ENCODE data around the gene HNRNPF.

Gene HNRNPF

DNA sequence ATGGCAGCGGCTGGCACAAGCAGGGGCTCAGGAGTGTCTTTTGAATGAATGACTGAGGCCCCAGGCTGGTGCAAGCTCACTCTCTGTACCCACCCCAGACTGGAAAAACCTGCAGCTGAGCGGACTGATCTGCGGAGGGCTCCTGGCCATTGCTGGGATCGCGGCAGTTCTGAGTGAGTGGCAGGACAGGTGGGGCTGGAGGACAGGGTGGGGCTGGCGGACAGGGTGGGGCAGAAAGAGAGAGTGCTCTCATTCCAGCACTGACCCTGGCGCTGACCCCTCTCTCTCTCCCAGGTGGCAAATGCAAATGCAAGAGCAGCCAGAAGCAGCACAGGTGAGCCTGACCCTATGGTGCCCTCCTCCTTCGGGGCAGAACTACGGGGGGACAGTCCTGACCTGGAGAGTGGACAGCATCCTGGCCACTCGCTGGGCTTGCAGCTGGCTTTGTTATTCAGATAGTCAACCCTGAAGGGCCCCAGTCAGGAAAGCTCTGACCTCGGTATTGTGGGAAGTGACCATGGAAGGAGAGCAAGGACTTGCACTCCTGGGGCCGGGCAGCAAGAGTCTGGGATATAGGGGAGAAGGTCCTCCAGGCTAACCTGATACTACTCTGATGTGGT, 33.5 kb downstream of the HNRNPF start:
- no peak for DNase-seq

DNA sequence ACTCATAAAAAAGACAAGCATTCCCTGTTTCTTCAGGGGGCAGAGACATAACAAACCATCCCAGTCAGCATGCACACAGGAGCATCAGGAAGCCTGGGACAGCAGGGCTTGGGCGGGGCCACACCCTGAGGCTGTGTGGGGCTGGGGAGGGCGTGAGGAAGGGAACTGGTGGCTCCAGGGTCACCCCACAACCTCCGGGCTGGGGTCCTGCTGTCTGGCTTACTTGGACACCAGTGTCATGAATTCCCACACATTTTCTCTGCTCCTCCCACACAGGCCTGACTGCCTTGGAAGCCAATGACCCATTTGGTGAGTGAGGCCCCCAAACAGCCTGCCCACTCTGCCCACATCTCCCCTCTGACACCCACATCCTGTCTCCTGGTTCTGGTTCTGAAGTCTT, 34.8 kb downstream of the HNRNPF start:
- DNase-seq, result no peak

DNA sequence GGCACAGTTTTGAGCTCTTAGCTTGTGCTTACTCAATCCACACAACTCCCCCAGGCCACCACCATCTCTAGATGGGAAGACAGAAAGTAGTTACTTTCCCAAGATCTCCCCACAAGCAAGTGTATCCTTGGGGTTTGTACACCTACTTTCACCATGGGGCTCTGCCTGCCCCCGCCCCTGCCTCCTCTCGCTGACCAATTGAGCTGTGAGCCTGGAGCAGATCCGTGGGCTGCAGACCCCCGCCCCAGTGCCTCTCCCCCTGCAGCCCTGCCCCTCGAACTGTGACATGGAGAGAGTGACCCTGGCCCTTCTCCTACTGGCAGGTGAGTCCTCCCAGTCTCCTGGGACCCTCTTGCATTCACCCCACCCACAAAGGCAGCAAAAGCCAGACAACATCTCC, 35.5 kb downstream of the HNRNPF start:
- DNase-seq, result no peak

DNA sequence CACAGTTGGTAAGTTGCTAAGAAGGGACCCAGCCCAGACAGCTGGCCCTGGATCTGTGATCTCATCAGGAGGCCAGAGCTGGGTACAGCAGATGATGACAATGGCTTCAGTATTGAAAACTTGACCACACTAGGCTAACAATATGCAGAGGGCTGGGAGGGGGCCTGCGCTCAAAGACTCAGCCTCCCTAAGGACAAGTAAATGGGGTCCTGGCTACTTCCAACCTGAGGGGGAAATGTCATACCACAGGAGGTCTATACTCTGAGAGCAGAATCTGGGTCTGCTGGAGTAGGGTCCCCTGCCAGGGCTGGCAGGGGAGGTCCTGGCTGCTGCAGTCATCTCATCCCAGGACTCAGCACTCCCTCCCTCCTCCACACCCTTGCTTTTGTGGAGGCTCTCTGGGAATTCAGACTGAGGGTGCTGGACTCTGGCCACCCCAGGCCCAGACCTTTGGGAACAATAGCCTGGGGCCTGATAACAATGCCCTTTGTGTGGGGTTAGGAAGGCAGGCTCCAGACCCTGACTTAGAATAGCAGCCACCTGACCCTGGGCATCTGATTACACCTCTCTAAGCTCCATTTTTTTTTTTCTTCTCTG, 36.1 kb downstream of the HNRNPF start:
- no peak for DNase-seq

DNA sequence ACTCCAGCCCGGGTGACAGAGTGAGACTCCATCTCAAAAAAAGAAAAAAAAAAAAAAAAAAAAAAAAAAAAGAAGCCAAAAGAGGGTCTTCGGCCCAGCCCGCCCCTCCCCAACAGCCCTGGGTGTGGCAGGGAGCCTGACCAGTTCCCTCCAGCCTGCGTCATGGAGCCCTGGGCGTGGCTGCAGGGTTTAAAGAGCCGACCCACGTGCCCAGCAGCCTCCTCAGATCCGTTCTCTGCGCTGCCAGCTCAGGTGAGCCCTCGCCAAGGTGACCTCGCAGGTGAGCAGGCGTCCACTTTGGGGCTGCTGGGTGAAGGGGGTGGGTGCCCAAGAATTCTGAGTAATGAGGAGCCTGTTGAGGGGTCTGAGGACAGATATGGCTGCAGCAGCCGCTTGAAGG, 37.6 kb downstream of the HNRNPF start, which contains the start of gene FXYD4:
Gene FXYD4 (plus strand): TSS at position 219 of the 400 bp plus-strand sequence. CDS start 2,111 bp downstream, outside the sequence.
- no peak for DNase-seq

DNA sequence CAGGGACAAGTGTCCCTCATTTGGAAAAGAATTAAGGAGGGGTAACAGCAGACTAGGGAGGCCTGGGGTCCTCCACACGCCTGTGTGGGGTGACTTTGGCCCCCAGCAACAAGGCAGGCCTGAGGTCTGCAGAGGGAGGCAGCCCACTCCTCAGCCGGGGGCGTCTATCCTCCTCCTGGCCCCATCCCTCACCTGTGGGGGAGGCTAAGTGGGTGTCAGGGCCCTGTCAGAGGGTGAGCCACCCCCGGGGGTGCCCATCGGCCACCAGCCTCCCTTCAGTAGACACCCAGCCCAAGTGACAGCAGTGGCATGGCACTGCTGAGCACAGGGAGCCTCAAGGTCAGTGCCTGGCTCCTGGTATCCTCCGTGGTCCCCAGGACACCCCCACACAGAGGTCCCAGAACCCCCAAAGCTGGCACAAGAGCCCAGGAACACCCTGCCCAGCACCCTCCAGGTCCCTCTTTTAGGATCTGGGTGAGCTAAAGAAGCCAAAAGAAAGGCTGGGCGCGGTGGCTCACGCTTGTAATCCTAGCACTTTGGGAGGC, 38.2 kb downstream of the HNRNPF start:
- DNase-seq, result no peak

DNA sequence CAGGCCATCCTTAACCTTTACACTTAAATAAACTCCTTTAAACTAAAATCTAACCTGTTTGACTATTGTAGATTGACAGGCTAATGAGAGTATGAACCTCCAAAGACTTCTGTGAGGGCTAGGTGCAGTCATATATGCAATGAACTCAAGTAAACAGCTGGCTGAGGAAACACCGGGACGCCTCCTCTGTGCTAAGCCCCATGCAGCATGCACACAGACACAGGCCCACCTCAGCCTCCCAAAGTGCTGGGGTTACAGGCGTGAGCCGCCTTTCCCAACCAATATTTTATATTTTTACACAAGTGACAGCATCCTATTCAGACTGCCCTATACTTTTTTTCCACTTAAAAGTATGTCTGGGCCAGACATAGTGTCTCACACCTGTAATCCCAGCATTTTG, 39.1 kb downstream of the HNRNPF start:
- no peak for DNase-seq

DNA sequence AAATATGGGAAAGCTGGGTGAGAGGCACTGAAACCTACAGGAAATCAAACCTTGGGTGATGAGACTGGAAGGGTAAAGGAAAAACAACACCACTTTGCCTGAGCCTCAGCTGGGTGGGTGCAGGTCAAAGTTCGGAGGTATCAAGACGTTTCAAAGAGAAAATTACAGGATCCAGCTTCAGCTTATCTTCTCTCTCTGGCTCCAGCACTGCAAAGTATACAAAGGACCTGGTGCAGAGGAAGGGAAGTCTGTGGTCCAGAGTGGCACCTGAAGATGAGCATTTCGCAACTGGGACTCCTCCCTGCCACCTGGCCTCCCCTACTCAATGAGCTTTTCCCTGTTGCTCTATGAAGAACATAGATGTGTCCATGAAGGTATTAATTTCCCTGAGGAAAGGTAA, 44.0 kb downstream of the HNRNPF start:
- DNase-seq, result no peak

DNA sequence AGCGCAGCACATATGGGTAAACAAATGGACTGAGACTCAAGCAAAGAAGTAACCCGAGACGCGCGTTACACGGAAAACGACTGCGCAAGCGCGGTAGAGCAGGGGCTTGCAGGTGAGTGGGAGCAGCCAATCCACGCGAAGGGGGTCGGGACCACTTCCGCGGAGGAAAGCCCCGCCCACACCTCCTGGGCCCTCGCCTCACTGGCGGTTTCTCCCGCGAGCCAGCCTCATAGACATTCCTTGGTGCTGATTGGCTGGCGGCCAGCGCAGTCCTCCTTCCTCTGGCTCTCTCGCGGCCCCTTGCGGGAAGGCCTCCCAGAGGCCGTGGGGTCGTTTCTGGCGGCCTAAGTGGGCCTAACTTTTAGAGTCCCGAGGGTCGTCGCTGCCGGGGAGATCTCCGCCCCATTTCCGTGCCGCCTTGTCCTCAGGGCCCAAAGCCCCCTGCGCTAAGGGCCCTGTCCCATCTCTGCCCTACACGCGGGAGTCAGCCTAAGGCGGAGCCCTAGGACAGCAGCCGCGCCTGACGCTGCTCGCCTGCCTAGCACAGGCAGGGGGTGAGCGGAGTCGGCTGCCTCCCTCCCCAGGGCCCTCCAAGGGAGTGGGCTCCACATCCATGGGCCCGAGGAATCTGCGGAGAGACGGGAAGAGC, 46.7 kb downstream of the HNRNPF start:
- peak; percentile 99 for DNase-seq

DNA sequence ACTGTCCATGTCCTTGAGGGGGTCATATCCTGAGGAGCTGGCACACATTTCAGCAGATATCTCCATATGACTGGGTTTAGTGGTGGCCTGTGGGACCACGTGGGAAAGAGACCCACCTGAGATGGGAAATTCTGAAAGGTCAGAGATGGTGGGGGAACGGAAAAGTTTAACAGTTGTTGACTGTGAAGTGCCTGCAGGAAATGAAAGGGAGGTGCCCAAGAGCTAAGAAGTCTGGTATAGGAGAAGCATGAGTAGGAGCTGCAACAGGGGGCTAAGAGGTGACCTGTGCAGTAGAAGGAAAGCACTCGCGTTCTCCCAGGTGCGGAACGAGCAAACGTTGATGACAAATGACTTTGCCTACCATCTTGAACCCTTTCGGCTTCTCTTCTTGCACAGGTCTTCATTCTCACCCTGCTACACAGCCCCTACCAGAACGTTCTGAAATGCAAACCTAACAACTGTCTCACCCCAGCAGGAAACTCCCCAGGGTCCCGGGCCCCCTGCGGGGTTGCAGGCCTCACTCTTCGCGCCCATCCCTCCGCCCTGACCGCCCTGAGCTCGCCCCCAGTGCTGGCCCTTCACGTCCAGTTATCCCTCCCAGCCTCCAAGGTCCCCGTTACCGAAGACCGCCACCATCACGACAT, 47.3 kb downstream of the HNRNPF start:
- DNase-seq, result peak; percentile 38

DNA sequence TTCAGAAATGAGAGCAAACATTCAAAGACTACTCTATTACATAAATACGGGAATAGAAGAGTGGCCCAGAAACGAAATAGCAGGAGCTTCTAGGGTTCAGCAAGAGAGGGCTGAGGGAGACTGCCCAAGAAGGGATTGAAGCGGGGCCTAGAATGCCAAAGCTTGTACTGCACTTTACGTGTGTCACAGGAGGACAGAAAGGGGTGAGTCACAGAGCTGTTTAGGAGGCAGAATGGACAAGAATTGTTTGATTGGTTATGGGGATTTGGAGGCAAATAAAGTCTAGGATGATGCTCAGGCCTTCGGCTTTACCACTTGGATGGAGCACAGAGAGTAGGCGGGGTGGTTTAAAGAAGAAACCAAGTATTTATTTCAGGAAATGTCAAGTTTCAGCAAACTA, 48.9 kb downstream of the HNRNPF start:
- DNase-seq, result no peak

DNA sequence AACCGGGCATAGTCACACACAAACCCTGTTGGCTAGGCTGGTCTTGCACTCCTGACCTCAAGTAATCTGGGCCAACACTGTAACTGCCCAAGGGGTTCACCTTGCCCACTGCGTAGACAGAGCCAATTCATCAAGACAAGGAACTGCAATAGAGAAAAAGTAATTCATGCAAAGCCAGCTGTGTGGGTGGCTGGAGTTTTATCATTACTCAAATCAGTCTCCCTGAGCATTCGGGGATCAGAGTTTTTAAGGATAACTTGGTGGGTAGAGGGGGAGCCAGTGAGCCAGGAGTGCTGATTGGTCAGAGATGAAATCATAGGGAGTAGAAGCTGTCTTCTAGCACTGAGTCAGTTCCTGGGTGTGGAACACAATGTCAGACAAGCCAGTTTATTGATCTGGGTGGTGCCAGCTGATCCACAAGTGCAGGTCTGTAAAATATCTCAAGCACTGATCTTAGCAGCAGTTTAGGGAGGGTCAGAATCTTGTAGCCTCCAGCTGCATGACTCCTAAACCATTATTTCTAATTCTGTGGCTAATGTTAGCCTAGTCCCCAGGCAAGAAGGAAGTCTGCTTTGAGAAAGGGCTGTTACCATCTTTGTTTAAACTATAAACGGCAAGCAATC, 53.1 kb downstream of the HNRNPF start:
- DNase-seq, result peak; percentile 32

DNA sequence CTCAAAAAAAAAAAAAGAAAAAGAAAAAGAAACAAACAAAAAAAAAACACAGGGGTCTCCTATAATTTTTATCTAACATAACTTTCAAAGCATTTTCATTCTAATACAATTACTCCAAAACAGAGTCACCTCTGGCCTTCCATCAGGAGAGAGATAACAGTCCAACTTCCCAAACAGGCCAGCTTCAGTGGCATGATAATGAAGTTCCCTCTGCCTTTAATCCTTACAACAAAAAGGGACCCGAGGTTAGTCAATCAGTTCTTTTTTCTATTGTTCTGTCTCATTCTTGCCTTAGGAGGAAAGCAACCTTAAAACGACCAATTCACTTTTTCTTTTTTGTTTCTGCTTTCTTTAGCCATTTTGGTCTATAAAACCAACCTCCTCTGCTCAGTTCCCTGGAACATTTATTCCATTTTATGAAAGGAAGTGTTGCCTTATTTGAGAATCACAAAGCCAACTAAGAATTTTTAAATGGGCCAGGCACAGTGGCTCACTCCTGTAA, 54.1 kb downstream of the HNRNPF start:
- no peak for DNase-seq

DNA sequence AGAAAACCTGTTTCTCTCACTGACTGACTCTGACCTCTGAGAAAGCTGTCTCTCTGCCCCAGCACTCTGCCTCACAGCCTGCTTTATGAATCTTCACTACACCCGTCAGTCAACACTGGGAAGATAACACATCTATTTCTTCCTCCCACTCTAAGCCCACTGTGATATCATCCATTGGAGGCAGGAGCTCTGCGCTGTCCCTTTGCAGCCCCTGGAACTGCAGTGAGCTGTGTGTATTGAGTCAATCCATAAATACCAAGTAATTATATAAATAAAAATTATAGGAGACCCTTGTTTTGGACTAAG, 54.7 kb downstream of the HNRNPF start:
- no peak for DNase-seq

DNA sequence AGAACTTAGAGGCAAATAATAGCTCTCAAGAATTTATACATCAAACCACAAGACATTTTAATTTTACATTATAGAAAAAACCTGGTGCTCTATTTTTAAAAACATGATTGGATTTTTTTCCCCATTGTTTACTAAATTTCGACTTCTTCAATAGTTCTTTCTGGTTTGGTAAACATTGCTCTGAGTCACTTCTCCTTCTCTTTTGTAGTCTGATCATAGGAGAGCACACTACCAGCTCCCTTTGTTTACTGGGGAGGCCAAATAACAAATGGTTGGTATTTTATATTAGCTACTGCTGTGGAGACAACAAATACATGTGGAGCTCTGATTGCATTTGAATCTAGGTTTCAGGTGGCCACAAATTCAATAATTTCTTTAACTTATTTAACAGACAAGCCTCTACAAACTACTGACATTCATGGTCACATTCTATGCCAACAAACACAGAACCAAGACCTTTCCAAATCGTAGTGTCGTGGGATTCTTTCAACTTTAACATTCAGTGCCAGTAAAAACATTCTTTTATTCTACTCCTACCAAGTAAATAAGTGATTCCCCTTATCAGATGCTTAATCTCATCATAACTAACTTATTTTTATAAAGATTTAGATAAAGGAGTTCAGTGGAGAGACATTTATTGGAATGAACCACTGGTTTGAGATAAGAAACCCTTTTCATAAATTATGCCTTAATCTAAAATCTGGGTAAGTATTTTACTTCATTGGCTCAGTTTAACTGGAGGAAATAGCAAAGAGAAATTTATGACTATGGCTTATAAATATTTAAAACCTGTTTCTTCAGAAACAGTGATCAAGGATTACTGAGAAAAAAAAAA, 55.3 kb downstream of the HNRNPF start:
- DNase-seq, result no peak

DNA sequence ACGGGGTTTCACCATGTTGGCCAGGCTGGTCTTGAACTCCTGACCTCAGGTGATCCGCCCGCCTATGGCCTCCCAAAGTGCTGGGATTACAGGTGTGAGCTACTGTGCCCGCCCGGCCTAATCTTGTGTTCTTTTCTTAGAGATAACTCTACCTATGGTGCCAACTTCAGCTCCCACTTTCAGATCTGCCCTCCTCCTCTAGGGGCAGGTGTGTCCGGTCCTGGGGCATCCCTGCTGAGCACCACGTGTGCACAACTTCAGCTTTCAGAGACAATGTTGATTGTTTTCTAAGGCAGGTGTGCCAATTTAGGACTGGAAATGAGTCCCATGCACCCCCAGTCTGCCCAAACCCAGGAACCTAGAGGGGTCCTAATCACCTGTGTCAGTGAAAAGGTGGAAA, 56.0 kb downstream of the HNRNPF start:
- no peak for DNase-seq

DNA sequence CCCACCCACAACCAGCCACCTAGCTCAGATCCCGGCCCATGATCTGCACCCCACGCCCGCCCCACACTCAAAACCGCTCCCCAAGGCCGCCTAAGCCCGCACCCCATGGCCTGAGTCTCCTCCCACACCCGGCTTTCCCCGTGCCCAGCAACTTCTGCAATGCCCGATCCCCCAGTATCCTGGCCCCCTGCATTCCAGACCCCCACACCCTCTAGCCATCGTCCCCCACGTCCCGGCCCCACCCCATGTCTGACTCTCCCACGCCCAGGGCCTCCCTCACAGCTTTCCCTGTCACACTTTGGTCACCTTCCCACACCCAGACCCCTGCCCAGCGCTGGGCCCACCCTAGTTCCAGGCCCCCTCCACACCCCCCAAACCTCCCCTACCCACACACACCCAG, 57.7 kb downstream of the HNRNPF start:
- no peak for DNase-seq

DNA sequence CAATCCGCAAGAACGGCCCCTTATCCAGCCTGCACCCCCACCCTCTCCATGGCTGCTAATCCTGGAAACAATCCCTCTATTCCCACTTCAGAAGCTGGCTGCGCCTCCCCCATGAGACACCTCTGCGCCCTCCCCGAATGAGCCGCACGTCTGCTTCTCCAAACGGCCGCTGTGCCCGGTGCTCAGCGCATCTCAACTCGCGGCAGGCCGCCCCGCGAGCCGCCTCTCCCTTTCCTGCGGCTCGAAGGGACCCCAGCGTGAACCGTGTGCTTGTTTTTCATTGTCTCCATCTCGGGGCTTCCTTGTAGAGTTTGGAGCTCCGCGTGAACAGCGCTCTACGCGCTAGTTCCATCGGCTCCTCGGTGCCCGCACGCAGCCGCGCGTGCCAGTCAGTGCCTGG, 58.3 kb downstream of the HNRNPF start:
- no peak for DNase-seq

DNA sequence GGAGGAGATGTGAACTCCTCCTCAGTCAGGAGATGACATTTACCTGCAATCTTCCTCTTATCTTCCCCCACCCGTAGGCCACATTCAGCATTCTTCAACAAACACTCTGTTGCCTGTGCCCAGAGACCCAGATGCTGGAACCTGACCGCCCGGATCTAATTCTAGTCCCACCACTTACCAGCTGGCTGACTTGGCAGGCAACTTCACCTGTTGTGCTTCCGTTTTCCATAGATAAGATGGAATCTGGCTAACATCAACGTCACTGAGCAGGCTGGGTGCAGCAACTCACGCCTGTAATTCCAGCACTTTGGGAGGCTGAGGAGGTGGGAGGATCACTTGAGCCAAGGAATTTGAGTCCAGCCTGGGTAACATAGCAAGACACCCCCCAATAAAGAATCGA, 58.8 kb downstream of the HNRNPF start:
- no peak for DNase-seq

DNA sequence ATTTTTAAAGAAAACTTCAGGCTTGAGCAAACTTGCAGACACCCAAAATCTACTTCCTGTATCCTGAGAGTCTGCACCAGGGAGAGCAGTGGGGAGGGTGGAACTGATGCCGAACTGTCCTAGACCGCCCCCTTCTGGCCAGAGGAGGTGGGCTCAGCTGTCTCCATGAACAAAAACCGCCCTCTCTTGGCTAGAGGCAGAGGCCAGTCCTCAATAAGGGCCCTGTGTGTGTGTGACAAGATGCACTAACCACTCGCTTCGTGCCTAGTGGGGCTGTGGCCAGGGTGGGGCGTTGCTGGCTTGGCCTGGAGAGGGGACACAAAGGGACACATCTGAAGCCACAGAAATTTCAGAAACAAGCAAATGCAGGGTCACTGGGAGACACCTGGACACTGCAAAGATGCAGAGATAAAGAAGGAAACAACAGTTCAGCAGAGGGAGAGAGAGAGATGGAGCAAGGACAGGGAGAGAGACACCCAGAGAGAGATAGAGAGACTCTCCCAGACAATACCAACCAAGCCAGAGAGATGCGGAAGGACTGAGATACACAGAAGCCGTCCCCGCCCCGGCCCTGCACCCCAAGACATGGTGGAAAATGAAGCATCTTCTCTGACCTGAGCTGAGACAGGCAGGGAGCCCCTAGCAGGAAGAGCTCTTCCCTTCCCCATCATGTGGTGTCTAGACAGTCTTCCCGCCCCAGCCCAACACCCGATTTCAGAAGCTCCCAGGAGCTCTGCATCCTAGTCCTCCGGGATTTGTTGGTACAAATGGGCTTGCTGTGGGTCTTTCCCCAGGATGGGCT, 60.3 kb downstream of the HNRNPF start:
- peak; percentile 84 for DNase-seq

DNA sequence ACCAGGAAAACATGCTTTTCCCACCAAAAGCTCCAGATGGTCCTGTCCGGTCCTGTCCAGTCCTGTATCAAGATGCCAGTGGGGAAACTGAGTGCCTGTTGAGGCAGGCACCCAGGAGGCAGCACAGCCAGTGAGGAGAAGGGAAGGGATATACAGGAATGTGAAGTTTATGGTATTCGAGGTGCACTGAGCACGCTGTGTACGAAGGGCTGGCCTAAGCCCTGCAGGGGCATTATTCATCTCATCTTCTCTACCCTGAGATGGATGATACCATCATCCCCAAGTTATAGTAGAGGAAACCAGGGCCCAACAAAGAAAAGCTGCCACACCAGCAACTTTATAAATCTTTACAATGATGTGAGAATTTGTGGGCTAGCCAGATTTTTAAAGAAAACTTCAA, 61.0 kb downstream of the HNRNPF start:
- no peak for DNase-seq

DNA sequence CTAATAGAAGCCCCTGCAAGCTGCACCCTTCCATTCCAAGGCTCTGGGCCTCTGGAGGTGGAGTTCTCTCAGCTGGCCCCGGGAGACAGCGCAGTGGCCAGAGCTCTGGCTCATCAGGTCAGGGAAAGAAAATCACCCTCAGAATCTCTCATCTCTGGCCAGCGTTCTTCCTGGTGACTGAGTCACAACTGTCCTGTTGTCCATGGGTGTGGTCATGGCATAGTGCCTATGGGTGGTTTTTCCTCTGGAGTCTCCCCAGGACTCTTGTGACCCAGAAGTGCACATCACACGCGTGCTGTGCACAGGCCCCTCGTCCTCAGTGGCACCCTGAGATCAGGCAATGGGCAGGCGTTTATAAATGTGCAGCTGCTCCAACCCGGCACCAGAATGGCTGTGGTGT, 64.9 kb downstream of the HNRNPF start:
- DNase-seq, result no peak

Data from CD4-positive, alpha-beta T cell treated with Interleukin-4 for 4 hours (primary cell).